Karpas-422 (cell line): ENCODE results near the gene NUP210L. TPM values are rescaled to one million over a fixed set of nuclear protein-coding genes. Genes with fewer than 3 reads are reported as not detected.
A peak's percentile ranks its signal among the peaks of the same experiment; 100 is the strongest.
"Not testable (repeated sequence)": the region's sequence is repeated elsewhere in the genome, so short reads cannot be mapped to it uniquely, and the experiment has no call there.

Source experiments
- DNase-seq: peaks from one replicate; pipeline ENCODE4 v3.0.0-alpha.2; 2015
- H2AFZ ChIP-seq: fragments of 200-600 bp; sonication (generic); 2 replicates; pipeline ENCODE4 v1.6.1; 2014; ENCODE audit warnings: antibody characterized with exemption, low read length, mixed read lengths
- H3K27ac ChIP-seq: fragments of 200-600 bp; sonication (generic); 2 replicates; pipeline ENCODE4 v1.5.1; 2014; ENCODE audit warnings: mild to moderate bottlenecking, low read length, moderate library complexity
- H3K27me3 ChIP-seq: fragments of 200-600 bp; sonication (generic); 2 replicates; pipeline ENCODE4 v1.6.1; 2014; ENCODE audit warnings: low read length, mixed read lengths
- H3K36me3 ChIP-seq: fragments of 200-600 bp; sonication (generic); 2 replicates; pipeline ENCODE4 v1.6.1; 2014; ENCODE audit warnings: low read length, mixed read lengths; ENCODE audit not compliant: insufficient read depth
- H3K4me1 ChIP-seq: fragments of 200-600 bp; sonication (generic); 2 replicates; pipeline ENCODE4 v1.6.1; 2014; ENCODE audit warnings: mild to moderate bottlenecking, low read length, mixed read lengths
- H3K4me2 ChIP-seq: fragments of 200-600 bp; sonication (generic); 2 replicates; pipeline ENCODE4 v1.6.1; 2014; ENCODE audit warnings: low read length, low read depth, mild to moderate bottlenecking; ENCODE audit not compliant: poor library complexity, severe bottlenecking
- H3K4me3 ChIP-seq: fragments of 200-600 bp; sonication (generic); 2 replicates; pipeline ENCODE4 v1.5.1; 2014; ENCODE audit warnings: mild to moderate bottlenecking, antibody characterized with exemption, low read length, mixed read lengths
- H3K79me2 ChIP-seq: fragments of 200-600 bp; sonication (generic); 2 replicates; pipeline ENCODE4 v1.6.1; 2014; ENCODE audit warnings: mild to moderate bottlenecking, low read length, mixed read lengths
- H3K9ac ChIP-seq: fragments of 200-600 bp; sonication (generic); 2 replicates; pipeline ENCODE4 v1.6.0; 2014; ENCODE audit warnings: low read length
- H3K9me2 ChIP-seq: fragments of 200-600 bp; sonication (generic), shearing (Covaris generic); replicated peaks from 2 replicates; pipeline ENCODE4 v1.6.0; 2014; ENCODE audit warnings: mild to moderate bottlenecking, low read length, moderate library complexity; ENCODE audit not compliant: insufficient read depth
- H3K9me3 ChIP-seq: fragments of 300-700, 200-600 bp; sonication (generic); 2 replicates; pipeline ENCODE4 v1.6.1; 2014; ENCODE audit warnings: low read length, mixed read lengths
- H4K20me1 ChIP-seq: fragments of 200-600 bp; sonication (generic); 2 replicates; pipeline ENCODE4 v1.6.1; 2014; ENCODE audit warnings: mild to moderate bottlenecking, antibody characterized with exemption, low read length, low read depth; ENCODE audit not compliant: insufficient read depth
- total RNA-seq: library from RNA; depleted of rRNA; stranded (reverse); fragments of >200 nt; shearing (Covaris generic); gene quantifications from 2 replicates; pipeline ENCODE4 v1.2.3, GENCODE V29; 2014; ENCODE audit warnings: low replicate concordance

Gene NUP210L
- total RNA-seq, 1 experiment from 2014 or later = not detected

GRCh38 chr1:154104433-154105082, 50.3 kb downstream of the NUP210L start:
- H3K4me2 ChIP-seq = no peak overlapping the region
- no peak overlapping the region for H3K27ac ChIP-seq
- no peaks in the 10 kb centered on the region for H4K20me1 ChIP-seq
- no peak overlapping the region for H3K9ac ChIP-seq
- no peak overlapping the region for H2AFZ ChIP-seq
- no peaks in the 10 kb centered on the region for H3K79me2 ChIP-seq
- H3K4me3 ChIP-seq = no peak overlapping the region
- H3K4me1 ChIP-seq = no peaks in the 10 kb centered on the region
- H3K9me2 ChIP-seq = no peaks in the 10 kb centered on the region
- no peaks in the 10 kb centered on the region for H3K9me3 ChIP-seq
- no peaks in the 10 kb centered on the region for H3K36me3 ChIP-seq
- no peaks in the 10 kb centered on the region for H3K27me3 ChIP-seq
- DNase-seq = peak; percentile 51

GRCh38 chr1:154100141-154100540, 54.7 kb downstream of the NUP210L start:
- H3K9me2 ChIP-seq, H3K9ac ChIP-seq, H3K27me3 ChIP-seq, H3K4me3 ChIP-seq, H3K36me3 ChIP-seq, H3K4me2 ChIP-seq, DNase-seq, H4K20me1 ChIP-seq, H3K27ac ChIP-seq, H3K4me1 ChIP-seq, H2AFZ ChIP-seq, H3K9me3 ChIP-seq, H3K79me2 ChIP-seq: not testable (repeated sequence)

GRCh38 chr1:154097873-154098272, 57.0 kb downstream of the NUP210L start:
- Histone ChIP-seq H4K20me1 (no peaks in the 10 kb centered on the region), H3K9ac (no peak overlapping the region), H3K9me2 (no peaks in the 10 kb centered on the region), H3K4me3 (no peak overlapping the region), H3K27me3 (no peaks in the 10 kb centered on the region), H2AFZ (no peak overlapping the region), H3K4me2 (no peak overlapping the region), H3K9me3 (no peaks in the 10 kb centered on the region), H3K27ac (no peak overlapping the region), H3K4me1 (peaks cover 3% of the 10 kb centered on the region), H3K79me2 (no peaks in the 10 kb centered on the region), H3K36me3 (no peaks in the 10 kb centered on the region)
- DNase-seq = no peak

- Histone ChIP-seq H3K4me2 (no peak overlapping the region), H3K9me2 (no peaks in the 10 kb centered on the region), H3K4me3 (no peak overlapping the region), H2AFZ (no peak overlapping the region), H4K20me1 (no peaks in the 10 kb centered on the region), H3K36me3 (no peaks in the 10 kb centered on the region), H3K9ac (no peak overlapping the region), H3K27me3 (no peaks in the 10 kb centered on the region), H3K9me3 (no peaks in the 10 kb centered on the region), H3K27ac (no peak overlapping the region), H3K79me2 (no peaks in the 10 kb centered on the region), H3K4me1 (peaks cover 3% of the 10 kb centered on the region)
- DNase-seq = no peak
Observed at GRCh38 chr1:154095456-154096060, 59.3 kb downstream of the NUP210L start.

- Histone ChIP-seq H3K4me2 (no peak overlapping the region), H4K20me1 (no peaks in the 10 kb centered on the region), H3K4me3 (no peak overlapping the region), H3K36me3 (no peaks in the 10 kb centered on the region), H3K9me2 (no peaks in the 10 kb centered on the region), H3K27ac (no peak overlapping the region), H3K4me1 (peaks cover 3% of the 10 kb centered on the region), H3K27me3 (no peaks in the 10 kb centered on the region), H3K9me3 (no peaks in the 10 kb centered on the region), H2AFZ (no peak overlapping the region), H3K79me2 (no peaks in the 10 kb centered on the region), H3K9ac (no peak overlapping the region)
- no peak for DNase-seq
Observed at GRCh38 chr1:154094411-154094810, 60.5 kb downstream of the NUP210L start.

- Histone ChIP-seq H3K79me2 (no peaks in the 10 kb centered on the region), H3K27me3 (no peaks in the 10 kb centered on the region), H3K4me3 (no peak overlapping the region), H3K9me2 (no peaks in the 10 kb centered on the region), H2AFZ (no peak overlapping the region), H3K27ac (no peak overlapping the region), H3K4me2 (no peak overlapping the region), H3K36me3 (no peaks in the 10 kb centered on the region), H3K4me1 (peaks cover 3% of the 10 kb centered on the region), H3K9me3 (no peaks in the 10 kb centered on the region), H4K20me1 (no peaks in the 10 kb centered on the region), H3K9ac (no peak overlapping the region)
- no peak for DNase-seq
Observed at GRCh38 chr1:154093699-154094098, 61.2 kb downstream of the NUP210L start.

- no peak overlapping the region for H3K4me2 ChIP-seq
- H3K9ac ChIP-seq = no peak overlapping the region
Observed at GRCh38 chr1:154091706-154092105, 63.2 kb downstream of the NUP210L start.

GRCh38 chr1:154087574-154087973, 67.3 kb downstream of the NUP210L start:
- H3K4me2 ChIP-seq = no peak overlapping the region
- H4K20me1 ChIP-seq = no peaks in the 10 kb centered on the region
- H3K4me3 ChIP-seq = no peak overlapping the region
- no peak overlapping the region for H3K27ac ChIP-seq
- H2AFZ ChIP-seq = no peak overlapping the region
- H3K4me1 ChIP-seq = no peaks in the 10 kb centered on the region
- H3K9me3 ChIP-seq = 0 out of 2 replicates have a peak, but pooled peaks cover 3% of the 10 kb centered on the region
- no peaks in the 10 kb centered on the region for H3K79me2 ChIP-seq
- no peak overlapping the region for H3K9ac ChIP-seq
- DNase-seq = no peak
- H3K9me2 ChIP-seq = no peaks in the 10 kb centered on the region
- H3K27me3 ChIP-seq = no peaks in the 10 kb centered on the region
- no peaks in the 10 kb centered on the region for H3K36me3 ChIP-seq

More at GRCh38 chr1:154091706-154092105, 63.2 kb downstream of the NUP210L start:
- Histone ChIP-seq H3K27me3 (no peaks in the 10 kb centered on the region), H3K36me3 (no peaks in the 10 kb centered on the region), H4K20me1 (no peaks in the 10 kb centered on the region), H2AFZ (no peak overlapping the region), H3K9me3 (no peaks in the 10 kb centered on the region), H3K4me1 (peaks cover 3% of the 10 kb centered on the region), H3K9me2 (no peaks in the 10 kb centered on the region), H3K27ac (no peak overlapping the region), H3K4me3 (no peak overlapping the region), H3K79me2 (no peaks in the 10 kb centered on the region)
- DNase-seq = no peak
